Right hindlimb (tissue), 1 donor: ENCODE measurements around the gene CCNA1.

Experiments used
- DNase-seq: peaks from one replicate; pipeline ENCODE4 v3.0.0-alpha.2; 2018

Gene CCNA1

GRCh38 chr13:36432106-36432544 lies at the start of gene CCNA1:
CCNA1 (plus strand) TSS chr13:36432495; CDS start chr13:36433057, 562 bp downstream.
- DNase-seq, result peak; percentile 68

GRCh38 chr13:36385489-36385888 lies 46.8 kb upstream of the CCNA1 start:
- DNase-seq, result no peak

DNA sequence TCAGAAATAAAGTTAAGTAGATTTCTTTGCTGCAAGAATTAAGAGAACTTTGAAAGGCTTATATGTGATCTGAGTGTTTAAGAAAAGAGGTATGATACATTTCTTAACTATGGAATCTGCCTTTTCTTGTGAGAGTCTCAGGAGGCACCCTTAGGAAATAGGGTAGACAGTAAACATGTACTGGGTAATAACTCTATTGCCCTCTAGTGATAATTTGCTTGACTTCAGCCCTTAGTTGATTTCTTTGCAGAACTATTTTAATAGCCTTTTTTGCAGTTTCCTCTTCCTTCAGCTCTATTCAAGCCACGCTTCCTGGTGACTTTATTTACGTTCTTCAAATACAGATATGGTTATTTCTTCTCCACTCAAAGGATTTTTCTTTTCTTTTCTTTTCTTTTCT lies 37.0 kb upstream of the CCNA1 start:
- no peak for DNase-seq

DNA sequence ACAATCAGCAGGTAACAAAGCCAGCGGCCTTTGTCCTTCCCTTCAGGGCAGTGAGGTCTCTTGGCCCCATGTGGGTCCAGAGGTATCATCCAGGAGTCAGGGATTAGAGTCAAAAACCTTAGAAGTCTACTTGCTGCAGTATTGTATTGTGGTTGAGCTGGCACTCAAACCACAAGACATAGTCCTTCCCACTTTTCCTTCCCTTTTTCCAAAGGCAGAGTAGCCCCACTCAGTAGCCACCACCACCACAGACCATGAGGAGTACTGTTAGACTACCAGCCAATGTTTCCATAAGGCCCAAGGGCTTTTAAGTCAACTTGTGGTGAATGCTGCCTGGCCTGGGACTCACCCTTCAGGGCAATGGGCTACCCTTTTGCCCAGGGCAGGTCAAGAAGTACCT lies 27.1 kb upstream of the CCNA1 start:
- no peak for DNase-seq

- DNase-seq, result no peak
These were observed 19.6 kb upstream of the CCNA1 start for GRCh38 chr13:36412736-36413135.

DNA sequence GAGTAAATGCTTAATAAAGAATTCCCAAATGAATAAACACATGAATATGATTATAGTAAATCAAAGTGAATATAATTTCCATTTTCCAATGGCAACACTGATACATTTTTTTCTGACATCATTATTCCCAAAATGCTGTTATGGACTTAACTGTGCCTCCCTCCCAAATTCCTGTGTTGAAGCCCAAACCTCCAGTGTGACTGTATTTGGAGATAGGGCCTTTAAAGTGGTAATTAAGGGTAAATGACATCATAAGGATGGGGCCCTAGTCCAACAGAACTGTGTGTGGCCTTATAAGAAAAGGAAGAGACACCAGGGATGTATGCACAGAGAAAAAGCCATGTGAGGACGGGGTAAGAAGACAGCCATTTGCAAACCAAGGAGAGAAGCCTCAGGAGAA lies 19.1 kb upstream of the CCNA1 start:
- DNase-seq, result no peak

- no peak for DNase-seq
These were observed 17.8 kb upstream of the CCNA1 start for GRCh38 chr13:36414461-36414860.

- no peak for DNase-seq
These were observed 15.0 kb upstream of the CCNA1 start for GRCh38 chr13:36417331-36417730.

DNA sequence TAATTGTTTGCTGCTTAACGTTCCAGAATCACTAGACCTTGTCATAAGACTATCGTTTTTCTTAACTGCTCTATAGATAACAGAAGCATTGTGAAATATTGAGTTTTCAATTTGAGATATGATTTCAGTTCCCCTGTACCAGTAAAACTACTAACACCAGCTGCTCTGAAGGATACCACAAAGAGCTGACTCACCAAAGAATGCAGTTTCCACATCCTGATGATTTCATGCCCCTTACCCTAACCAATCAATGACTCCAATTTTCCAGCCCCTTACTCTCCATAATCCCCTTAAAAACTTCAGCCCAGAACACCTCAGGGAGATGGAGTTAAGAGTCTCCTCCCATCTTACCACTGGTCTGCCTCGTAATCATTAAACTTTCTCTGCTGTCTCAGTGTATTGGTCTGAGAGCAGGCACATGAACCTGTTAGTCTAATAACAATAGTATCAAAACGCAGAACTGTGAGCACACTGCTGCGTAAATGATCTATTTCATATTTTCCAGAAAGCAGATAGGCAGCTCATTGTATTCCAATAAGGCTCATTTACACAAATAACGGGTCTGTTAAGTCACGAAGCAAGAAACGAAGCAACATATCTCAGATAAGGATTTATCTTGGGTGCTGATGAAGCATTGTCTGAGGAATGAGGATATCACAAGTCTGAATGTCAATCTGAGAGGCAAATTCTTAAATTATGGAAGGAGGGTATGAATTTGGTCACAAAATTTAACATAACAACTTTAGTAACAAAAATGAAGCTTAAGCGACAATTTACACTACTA lies 14.1 kb upstream of the CCNA1 start:
- no peak for DNase-seq

GRCh38 chr13:36420437-36420891 lies 11.8 kb upstream of the CCNA1 start:
- DNase-seq, result peak; percentile 77

DNA sequence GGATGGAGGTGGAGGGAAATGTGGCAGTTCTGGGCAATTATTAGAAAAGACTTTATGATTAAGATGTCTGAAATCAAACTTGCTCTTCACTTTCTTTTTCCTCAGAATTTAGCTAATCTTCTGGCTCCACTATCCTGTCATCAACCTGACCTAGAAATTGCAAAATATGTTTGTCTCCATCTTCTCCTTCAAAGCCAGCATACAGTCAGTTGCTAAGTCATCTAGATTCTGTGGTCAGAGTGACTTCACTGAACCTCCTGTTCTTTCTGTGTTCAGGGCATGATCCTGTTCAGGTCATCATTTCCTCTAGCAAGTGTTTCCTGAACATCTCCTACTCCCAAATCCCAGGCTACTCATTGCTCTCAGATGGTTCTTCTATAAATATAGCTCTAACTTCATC lies 10.8 kb upstream of the CCNA1 start:
- no peak for DNase-seq

- DNase-seq, result no peak
These were observed 4.2 kb upstream of the CCNA1 start for GRCh38 chr13:36428086-36428485.

DNA sequence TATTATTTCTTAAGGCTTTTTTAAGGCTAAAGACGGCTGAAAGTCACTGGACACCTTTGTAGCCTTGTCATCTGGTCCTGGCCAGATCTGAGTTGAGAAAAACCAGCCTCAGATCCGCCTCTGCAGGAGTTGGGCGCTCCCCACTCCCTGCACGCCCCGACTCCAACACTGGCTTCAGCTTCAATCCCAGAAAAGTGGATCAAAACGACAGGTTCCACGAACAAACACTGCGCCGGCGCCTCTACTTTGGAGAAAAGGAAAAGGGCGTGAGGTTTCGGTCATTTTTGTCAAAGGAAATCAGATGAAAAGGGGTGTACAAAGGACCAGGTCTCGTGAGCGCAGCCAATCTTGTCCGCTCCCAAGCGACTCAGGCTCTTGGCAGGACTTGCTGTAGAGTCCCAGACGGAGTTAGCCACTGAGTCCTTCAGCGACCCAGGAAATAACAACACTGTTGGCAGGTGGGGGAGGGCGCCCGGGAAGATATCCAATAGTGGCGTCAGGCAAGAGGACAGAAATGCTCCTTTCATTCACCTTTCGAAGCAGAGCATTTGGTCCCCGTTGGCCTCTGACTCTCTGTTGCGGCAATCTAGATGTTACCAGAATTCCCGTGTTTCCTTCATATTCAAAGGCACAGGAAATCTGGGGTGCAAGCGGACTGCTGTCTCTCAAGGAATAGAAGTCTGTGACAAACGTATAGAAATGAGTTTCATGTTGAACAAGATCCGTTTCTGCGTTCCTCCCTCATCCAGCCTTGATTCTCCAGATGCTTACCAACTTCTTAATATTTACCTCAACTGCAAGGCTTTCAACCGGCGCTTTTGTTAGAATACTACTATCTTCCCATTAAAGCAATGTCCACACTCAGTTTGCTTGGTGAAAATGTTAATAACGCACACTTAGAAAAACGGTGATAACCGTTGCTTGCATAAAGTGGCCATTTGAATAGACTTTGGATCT lies 1.8 kb upstream of the CCNA1 start:
- no peak for DNase-seq

DNA sequence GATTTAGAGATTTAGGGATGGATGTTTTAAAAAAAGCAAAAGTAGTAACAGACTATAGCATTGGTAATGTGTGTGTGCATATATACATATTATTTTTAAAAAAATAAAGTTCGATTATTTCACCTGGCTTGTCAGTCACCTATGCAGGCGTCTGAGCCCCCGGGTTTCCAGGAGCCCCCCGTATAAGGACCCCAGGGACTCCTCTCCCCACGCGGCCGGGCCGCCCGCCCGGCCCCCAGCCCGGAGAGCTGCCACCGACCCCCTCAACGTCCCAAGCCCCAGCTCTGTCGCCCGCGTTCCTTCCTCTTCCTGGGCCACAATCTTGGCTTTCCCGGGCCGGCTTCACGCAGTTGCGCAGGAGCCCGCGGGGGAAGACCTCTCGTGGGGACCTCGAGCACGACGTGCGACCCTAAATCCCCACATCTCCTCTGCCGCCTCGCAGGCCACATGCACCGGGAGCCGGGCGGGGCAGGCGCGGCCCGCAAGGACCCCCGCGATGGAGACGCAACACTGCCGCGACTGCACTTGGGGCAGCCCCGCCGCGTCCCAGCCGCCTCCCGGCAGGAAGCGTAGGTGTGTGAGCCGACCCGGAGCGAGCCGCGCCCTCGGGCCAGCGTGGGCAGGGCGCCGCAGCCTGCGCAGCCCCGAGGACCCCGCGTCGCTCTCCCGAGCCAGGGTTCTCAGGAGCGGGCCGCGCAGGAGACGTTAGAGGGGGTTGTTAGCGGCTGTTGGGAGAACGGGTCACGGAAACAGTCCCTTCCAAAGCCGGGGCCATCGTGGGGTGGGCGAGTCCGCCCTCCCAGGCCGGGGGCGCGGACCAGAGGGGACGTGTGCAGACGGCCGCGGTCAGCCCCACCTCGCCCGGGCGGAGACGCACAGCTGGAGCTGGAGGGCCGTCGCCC lies 840 bp upstream of the CCNA1 start:
- DNase-seq, result no peak

DNA sequence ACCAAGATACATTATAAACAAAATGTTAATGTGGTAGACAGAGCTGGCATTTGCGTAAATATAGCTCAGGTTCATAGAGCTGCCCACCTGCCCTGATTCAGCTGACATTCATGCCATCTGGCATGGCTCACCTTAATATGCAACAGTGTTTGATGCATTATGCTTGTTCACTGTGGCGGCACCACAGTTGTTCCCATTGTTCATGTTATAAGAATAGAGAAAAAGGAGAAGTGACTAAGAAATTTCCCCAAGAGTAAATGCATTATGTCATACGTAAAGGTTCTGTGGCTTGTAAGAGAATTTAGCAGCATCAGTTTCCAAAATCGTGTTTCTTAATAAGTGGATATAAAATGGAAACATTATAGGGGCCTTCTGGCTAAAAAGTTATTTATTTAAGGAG lies 4.5 kb downstream of the CCNA1 start:
- DNase-seq, result no peak

DNA sequence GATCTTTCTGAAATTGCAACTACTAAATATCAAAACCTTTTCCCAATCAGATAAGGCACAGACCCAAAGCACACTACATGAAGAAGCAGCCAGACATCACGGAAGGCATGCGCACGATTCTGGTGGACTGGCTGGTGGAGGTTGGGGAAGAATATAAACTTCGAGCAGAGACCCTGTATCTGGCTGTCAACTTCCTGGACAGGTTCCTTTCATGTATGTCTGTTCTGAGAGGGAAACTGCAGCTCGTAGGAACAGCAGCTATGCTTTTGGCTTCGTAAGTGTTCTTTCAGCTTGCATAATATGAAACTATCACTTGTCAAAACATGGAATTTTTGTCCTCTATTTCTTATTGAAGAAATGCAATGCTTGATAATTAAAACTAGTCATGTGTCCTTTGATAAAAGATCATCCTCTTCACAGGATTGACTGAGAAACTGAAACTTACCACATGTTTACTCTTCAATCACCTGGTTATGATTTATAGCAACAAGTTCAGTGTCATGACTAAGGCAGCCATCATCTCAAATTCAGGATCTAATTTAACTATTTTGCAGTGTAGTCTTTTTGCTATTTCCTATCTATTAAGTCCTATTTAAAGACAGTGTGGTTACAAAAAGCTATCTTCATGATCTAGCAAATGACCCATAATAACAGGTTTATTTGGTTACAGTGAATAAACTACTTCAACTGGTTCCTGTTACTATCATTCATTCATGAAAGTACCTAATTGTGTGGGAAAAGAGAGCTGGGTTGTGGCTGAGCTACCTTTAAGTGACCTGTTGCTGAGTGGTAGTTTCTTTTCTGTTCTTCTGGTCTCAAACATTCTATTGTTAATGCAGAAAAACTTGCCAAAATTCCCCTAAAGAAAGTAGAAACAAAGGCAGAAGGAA lies 6.5 kb downstream of the CCNA1 start:
- DNase-seq, result no peak

GRCh38 chr13:36445278-36445677 lies 13.0 kb downstream of the CCNA1 start:
- no peak for DNase-seq

DNA sequence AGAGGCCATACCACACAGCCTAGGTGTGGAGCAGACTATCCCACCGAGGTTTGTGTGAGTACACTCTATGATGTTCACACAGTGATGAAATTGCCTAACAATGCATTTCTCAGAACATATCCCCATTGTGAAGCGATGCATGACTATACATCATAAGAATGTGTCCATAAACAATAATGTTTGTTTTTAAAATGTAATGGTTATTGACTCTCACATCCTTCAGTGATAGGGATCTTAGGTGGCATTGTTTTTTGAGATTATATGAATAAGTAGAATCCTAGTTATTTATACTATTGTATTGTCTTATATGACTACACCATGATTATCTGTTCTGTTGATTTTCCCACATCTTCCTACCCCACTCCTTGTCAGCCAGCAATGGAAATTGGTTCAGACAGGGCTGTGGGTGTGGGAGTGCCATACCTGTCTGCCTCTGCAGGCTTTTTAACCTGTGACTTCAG lies 13.6 kb downstream of the CCNA1 start:
- no peak for DNase-seq

DNA sequence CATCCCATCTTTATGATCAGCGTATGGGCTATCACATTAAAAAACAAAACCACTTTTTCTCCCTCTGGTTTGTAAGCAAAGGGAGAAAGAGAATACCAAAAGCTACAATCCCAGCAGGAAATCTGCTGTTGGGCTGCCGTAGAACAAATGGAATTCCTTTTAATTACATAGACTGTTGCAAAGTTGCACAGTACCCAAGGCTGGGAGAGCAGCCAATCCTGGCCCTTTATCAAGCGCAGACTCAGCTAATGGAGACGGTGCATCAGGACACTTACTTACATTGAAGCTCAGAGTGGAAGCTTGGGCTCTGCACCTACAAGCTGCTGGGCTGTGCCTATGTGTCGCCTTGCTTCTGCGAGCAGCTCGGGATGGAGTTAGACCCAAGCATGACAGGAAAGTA lies 15.2 kb downstream of the CCNA1 start:
- peak; percentile 26 for DNase-seq

- DNase-seq, result no peak
These were observed 18.2 kb downstream of the CCNA1 start for GRCh38 chr13:36450534-36450933.

GRCh38 chr13:36453516-36453915 lies 21.2 kb downstream of the CCNA1 start:
- no peak for DNase-seq

DNA sequence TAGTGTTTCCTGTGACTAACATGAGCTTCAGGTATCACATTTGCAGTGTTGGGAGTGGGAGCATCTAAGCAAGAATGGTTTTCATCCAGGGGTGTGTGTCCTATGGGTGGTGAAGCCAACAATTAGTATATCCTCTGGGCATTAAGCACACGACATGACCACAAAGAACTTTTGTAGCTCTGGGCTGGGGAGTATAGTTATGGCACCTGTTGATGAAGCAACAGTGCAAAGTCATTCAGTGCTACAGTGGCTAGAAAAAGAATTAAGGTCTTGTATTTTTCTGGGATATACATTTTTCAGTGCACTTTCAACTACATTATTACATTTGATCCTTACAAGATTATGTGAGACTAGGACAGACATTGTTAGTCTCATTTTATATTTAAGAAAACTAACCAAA lies 21.8 kb downstream of the CCNA1 start:
- no peak for DNase-seq
